K562 (cell line): ENCODE measurements around the gene HSDL2. TPM values are rescaled to one million over a fixed set of nuclear protein-coding genes. Genes with fewer than 3 reads are reported as not detected.

ENCODE experiments used
- FOXA1 ChIP-seq: fragments of 450-650 bp; IDR thresholded peaks from 2 replicates; pipeline ENCODE4 v1.6.1; 2016; ENCODE audit warnings: mild to moderate bottlenecking, borderline replicate concordance
- FOXJ2 ChIP-seq: fragments of 200-800 bp; sonication (Bioruptor generic); IDR thresholded peaks from 2 replicates; pipeline ENCODE4 v1.6.1; 2016; ENCODE audit warnings: missing genetic modification characterization, missing compliant biosample characterization
- FOXP4 ChIP-seq: sonication (generic); formaldehyde crosslinking; IDR thresholded peaks from 2 replicates; pipeline ENCODE4 v1.8.0; 2022; ENCODE audit warnings: mild to moderate bottlenecking, missing genetic modification reagents, borderline replicate concordance
- GATAD2A ChIP-seq: fragments of 450-650 bp; IDR thresholded peaks from 2 replicates; pipeline ENCODE4 v1.6.1; 2017
- GMEB1 ChIP-seq: fragments of 250-450 bp; sonication (Bioruptor Pico); IDR thresholded peaks from 2 replicates; pipeline ENCODE4 v1.4.0; 2020; ENCODE audit warnings: mild to moderate bottlenecking
- HMG20B ChIP-seq: fragments of 250-450 bp; sonication (Bioruptor Pico); IDR thresholded peaks from 2 replicates; pipeline ENCODE4 v1.5.0; 2021; ENCODE audit warnings: mild to moderate bottlenecking
- HMGXB4 ChIP-seq: sonication (generic); formaldehyde crosslinking; IDR thresholded peaks from 2 replicates; pipeline ENCODE4 v1.8.1; 2023; ENCODE audit warnings: mild to moderate bottlenecking, missing genetic modification reagents
- MAFK ChIP-seq: IDR thresholded peaks from 2 replicates; pipeline ENCODE4 v1.6.1; 2011; ENCODE audit warnings: low read length, improper control_type of control experiment
- NFE2 ChIP-seq: IDR thresholded peaks from 2 replicates; pipeline ENCODE4 v1.6.1; 2014; ENCODE audit warnings: antibody characterized with exemption, low read depth
- POLR2AphosphoS5 ChIP-seq: IDR thresholded peaks from 2 replicates; pipeline ENCODE4 v1.6.1; 2011; ENCODE audit warnings: mild to moderate bottlenecking, low read depth, low read length, moderate library complexity; ENCODE audit not compliant: control insufficient read depth, insufficient read depth
- POU5F1 ChIP-seq: fragments of 150-350 bp; IDR thresholded peaks from 2 replicates; pipeline ENCODE4 v1.6.1; 2014; ENCODE audit warnings: borderline replicate concordance, low read length, low read depth, mild to moderate bottlenecking; ENCODE audit not compliant: partially characterized antibody
- SMAD2 ChIP-seq: fragments of 150-350 bp; IDR thresholded peaks from 2 replicates; pipeline ENCODE4 v1.6.1; 2014; ENCODE audit warnings: low read depth, mild to moderate bottlenecking, low read length
- TCF3 ChIP-seq: sonication (generic); formaldehyde crosslinking; IDR thresholded peaks from 2 replicates; pipeline ENCODE4 v1.4.0; 2020; ENCODE audit warnings: mild to moderate bottlenecking, missing genetic modification reagents
- TEAD1 ChIP-seq, 2 experiments: fragments of 450-650 bp in 1 of 2; sonication (generic) in 1 of 2; formaldehyde crosslinking; IDR thresholded peaks; 2 replicates each; pipeline versions ENCODE4 v1.4.0 to v1.8.0; 2020 to 2022; ENCODE audit warnings: mild to moderate bottlenecking in 2 of 2, missing genetic modification reagents in 1 of 2
- ZBED1 ChIP-seq: IDR thresholded peaks from 2 replicates; pipeline ENCODE4 v1.6.1; 2014
- ZNF324 ChIP-seq: fragments of 250-450 bp; sonication (Bioruptor Pico); IDR thresholded peaks from 2 replicates; pipeline ENCODE4 v1.4.0; 2020; ENCODE audit warnings: mild to moderate bottlenecking
- polyA plus RNA-seq, 8 experiments: library from polyadenylated mRNA; depleted of rRNA in 4 of 8; stranded (reverse) in 5 of 8; unstranded in 3 of 8; fragments of >200 nt; fragmentation: Nextera tagmentation in 2 of 8; fragmentation: Illumina TruSeq in 1 of 8; extraction: Ambion mirVana in 2 of 8; extraction: Trizol in 1 of 8; gene quantifications; 2 replicates each; pipeline versions ENCODE4 v1.2.1 to v1.2.3, GENCODE V29; 2011 to 2014; ENCODE audit warnings: inconsistent platforms in 1 of 8, missing spikeins in 1 of 8
- total RNA-seq, 7 experiments: library from RNA; depleted of rRNA in 6 of 7; stranded (reverse); fragments of >200 nt in 6 of 7; fragmentation: Illumina TruSeq in 2 of 7; extraction: Trizol in 2 of 7; gene quantifications; 2 replicates each; pipeline versions ENCODE4 v1.2.1 to v1.2.3, GENCODE V29; 2011 to 2021; ENCODE audit warnings: low replicate concordance in 1 of 7
- TF ChIP-seq, protein P1 (sequence below): fragments of 450-650 bp; IDR thresholded peaks from 2 replicates; pipeline ENCODE4 v1.6.1; 2016; ENCODE audit warnings: antibody characterized with exemption
- TF ChIP-seq, protein P2 (sequence below): fragments of 250-450 bp; sonication (Bioruptor Pico); IDR thresholded peaks from 2 replicates; pipeline ENCODE4 v1.5.0; 2021

HSDL2 gene
- total and polyA plus RNA-seq, 9 of the 15 experiments (the other 6 are each of a cell fraction or from before 2014, with no cell fraction given), result 22.8 to 74.1 (median 35.6) TPM

DNA sequence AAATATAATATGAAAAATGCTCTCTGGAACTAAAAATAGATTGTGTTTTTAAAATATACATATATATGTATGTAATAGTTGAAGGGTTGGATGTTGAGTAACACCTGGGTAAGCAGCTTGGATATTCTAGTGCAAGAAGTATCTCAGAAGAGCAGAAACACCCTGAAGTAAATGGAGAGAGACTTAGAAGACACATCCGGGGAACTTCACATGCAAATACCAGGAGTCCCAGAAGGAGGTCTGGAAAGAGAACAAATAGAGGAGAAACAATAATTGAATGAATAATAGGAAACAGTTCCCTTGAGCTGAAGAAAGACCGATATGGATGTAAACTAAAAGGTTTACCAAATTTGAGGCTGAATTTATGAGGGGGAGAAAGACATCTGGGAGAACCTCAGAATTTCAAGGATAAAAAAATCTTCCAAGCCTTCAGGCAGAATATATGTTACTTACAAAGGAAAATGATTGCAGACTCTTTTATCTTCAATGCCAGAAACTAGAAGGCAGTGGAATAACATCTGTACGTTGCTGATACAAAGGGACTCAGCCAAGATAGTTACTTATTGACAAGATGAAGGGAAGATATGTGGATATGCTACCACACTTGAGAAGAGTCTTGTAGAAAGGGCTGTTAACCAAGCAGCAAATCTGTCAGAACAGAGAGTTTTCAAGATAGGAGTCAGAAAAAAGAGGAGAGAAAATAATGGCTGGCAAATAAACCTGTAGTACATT, 42.7 kb downstream of the HSDL2 start (continued):
- TF ChIP-seq HMGXB4 (CRISPR knock-in tag) (no peak), MAFK (no peak), TCF3 (CRISPR knock-in tag) (peak; percentile 98), ZNF324 (CRISPR knock-in tag) (no peak), POU5F1 (no peak), GATAD2A (peak; percentile 96), TEAD1 (CRISPR knock-in tag; IDR thresholded peaks at IDR 0.05) (peak in 1 of 2 experiments; percentile 88; a peak in 2 of 4 replicates), POLR2AphosphoS5 (peak; percentile 94), FOXJ2 (tag) (peak; percentile 72), SMAD2 (no peak), FOXA1 (no peak), HMG20B (CRISPR knock-in tag) (no peak), GMEB1 (CRISPR knock-in tag) (no peak), NFE2 (peak; percentile 43), FOXP4 (CRISPR knock-in tag) (no peak), ZBED1 (peak; percentile 88; the same call in 1 of the 2 replicates)
- TF ChIP-seq, protein P1, sequence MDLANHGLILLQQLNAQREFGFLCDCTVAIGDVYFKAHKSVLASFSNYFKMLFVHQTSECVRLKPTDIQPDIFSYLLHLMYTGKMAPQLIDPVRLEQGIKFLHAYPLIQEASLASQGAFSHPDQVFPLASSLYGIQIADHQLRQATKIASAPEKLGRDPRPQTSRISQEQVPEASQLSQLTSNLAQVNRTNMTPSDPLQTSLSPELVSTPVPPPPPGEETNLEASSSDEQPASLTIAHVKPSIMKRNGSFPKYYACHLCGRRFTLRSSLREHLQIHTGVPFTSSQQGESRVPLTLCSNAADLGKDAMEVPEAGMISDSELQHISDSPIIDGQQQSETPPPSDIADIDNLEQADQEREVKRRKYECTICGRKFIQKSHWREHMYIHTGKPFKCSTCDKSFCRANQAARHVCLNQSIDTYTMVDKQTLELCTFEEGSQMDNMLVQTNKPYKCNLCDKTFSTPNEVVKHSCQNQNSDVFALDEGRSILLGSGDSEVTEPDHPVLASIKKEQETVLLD, result peak; percentile 55; the same call in 1 of the 2 replicates
- TF ChIP-seq, protein P2, sequence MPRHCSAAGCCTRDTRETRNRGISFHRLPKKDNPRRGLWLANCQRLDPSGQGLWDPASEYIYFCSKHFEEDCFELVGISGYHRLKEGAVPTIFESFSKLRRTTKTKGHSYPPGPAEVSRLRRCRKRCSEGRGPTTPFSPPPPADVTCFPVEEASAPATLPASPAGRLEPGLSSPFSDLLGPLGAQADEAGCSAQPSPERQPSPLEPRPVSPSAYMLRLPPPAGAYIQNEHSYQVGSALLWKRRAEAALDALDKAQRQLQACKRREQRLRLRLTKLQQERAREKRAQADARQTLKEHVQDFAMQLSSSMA (CRISPR knock-in tag), result no peak
